GM18498 (cell line): ENCODE results near the gene OLFM1.

Source experiments
- ATAC-seq: cut with Tn5 transposase; IDR thresholded peaks from one replicate; pipeline ENCODE4 v1.9.1; 2021; ENCODE audit warnings: mild to moderate bottlenecking, moderate library complexity; ENCODE audit not compliant: unreplicated experiment

The OLFM1 gene

GRCh38 chr9:135075234-135076142, 12.0 kb upstream of the OLFM1 start:
- no peak for ATAC-seq

- ATAC-seq, result no peak
These were observed 11.2 kb upstream of the OLFM1 start for GRCh38 chr9:135076143-135076875.

GRCh38 chr9:135076876-135077430, 10.5 kb upstream of the OLFM1 start:
- ATAC-seq, result no peak

- ATAC-seq, result no peak
These were observed 9.8 kb upstream of the OLFM1 start for GRCh38 chr9:135077497-135078200.

- no peak for ATAC-seq
These were observed 9.1 kb upstream of the OLFM1 start for GRCh38 chr9:135078361-135078821.

- ATAC-seq, result no peak
These were observed 8.4 kb upstream of the OLFM1 start for GRCh38 chr9:135079018-135079417.

GRCh38 chr9:135079676-135080075, 7.8 kb upstream of the OLFM1 start:
- no peak for ATAC-seq

- ATAC-seq, result no peak
These were observed 6.9 kb upstream of the OLFM1 start for GRCh38 chr9:135080286-135081263.

- no peak for ATAC-seq
These were observed 6.2 kb upstream of the OLFM1 start for GRCh38 chr9:135081264-135081660.

- no peak for ATAC-seq
These were observed 5.7 kb upstream of the OLFM1 start for GRCh38 chr9:135081731-135082130.

- ATAC-seq, result no peak
These were observed 4.9 kb upstream of the OLFM1 start for GRCh38 chr9:135082536-135082935.

- ATAC-seq, result no peak
These were observed 4.1 kb upstream of the OLFM1 start for GRCh38 chr9:135083241-135083810.

- no peak for ATAC-seq
These were observed 3.6 kb upstream of the OLFM1 start for GRCh38 chr9:135083831-135084230.

- ATAC-seq, result no peak
These were observed 3.2 kb upstream of the OLFM1 start for GRCh38 chr9:135084262-135084661.

- no peak for ATAC-seq
These were observed 2.3 kb upstream of the OLFM1 start for GRCh38 chr9:135084881-135085760.

- ATAC-seq, result no peak
These were observed 1.5 kb upstream of the OLFM1 start for GRCh38 chr9:135085830-135086546.

GRCh38 chr9:135086597-135087488, 625 bp upstream of the OLFM1 start:
- no peak for ATAC-seq
